Transverse colon (tissue), 4 donors: ENCODE measurements around the gene C10orf95. TPM values are rescaled to one million over a fixed set of nuclear protein-coding genes. Genes with fewer than 3 reads are reported as not detected.
A peak's percentile ranks its signal among the peaks of the same experiment; 100 is the strongest.

Experiments
- DNase-seq: peaks from one replicate; pipeline ENCODE4 v3.0.0-alpha.2; 2019
- H3K27ac ChIP-seq, 4 donors: fragments of 200-600 bp; sonication (generic); 2 replicates each; pipeline ENCODE4 v1.5.1; 2016 to 2018; ENCODE audit warnings: inconsistent platforms in 4 of 4
- H3K27me3 ChIP-seq: fragments of 200-600 bp; sonication (generic); 2 replicates; pipeline ENCODE4 v1.5.1; 2017; ENCODE audit warnings: inconsistent platforms
- H3K36me3 ChIP-seq, 4 donors: fragments of 200-600 bp; sonication (generic); 2 replicates each; pipeline ENCODE4 v1.5.1; 2017 to 2019; ENCODE audit warnings: inconsistent platforms in 4 of 4
- H3K4me1 ChIP-seq, 4 donors: fragments of 200-600 bp; sonication (generic); 2 replicates each; pipeline ENCODE4 v1.5.1; 2017 to 2020; ENCODE audit warnings: inconsistent platforms in 4 of 4
- H3K4me3 ChIP-seq, 4 donors: fragments of 200-600 bp; sonication (generic); 1 replicate in 1 of 4; 2 replicates in 3 of 4; pipeline versions ENCODE4 v1.5.1 to v1.6.1; 2017 to 2019; ENCODE audit warnings: inconsistent platforms in 4 of 4
- H3K9me3 ChIP-seq, 2 donors: fragments of 200-600 bp; sonication (generic); 2 replicates each; pipeline ENCODE4 v1.5.1; 2017 to 2019; ENCODE audit warnings: inconsistent platforms in 2 of 2
- EP300 ChIP-seq: sonication (generic); formaldehyde crosslinking; IDR thresholded peaks from one replicate; pipeline ENCODE4 v1.6.1; 2017; ENCODE audit warnings: antibody characterized with exemption, low read depth
- POLR2A ChIP-seq: fragments of 450-650 bp; IDR thresholded peaks from one replicate; pipeline ENCODE4 v1.6.1; 2016; ENCODE audit warnings: antibody characterized with exemption, mild to moderate bottlenecking, moderate library complexity
- POLR2AphosphoS5 ChIP-seq, 3 donors: sonication (generic); formaldehyde crosslinking; IDR thresholded peaks; one replicate each; pipeline ENCODE4 v1.6.1; 2016; ENCODE audit warnings: antibody characterized with exemption in 3 of 3
- WGBS, 2 donors: methylation state at CpG; one replicate each; pipeline ENCODE4 v1.1.5; 2018; ENCODE audit warnings: low coverage in 1 of 2; 5-methylcytosine and 5-hydroxymethylcytosine counted together
- in situ Hi-C, 4 donors: fragments of 200-750 bp; cut with MboI; loops; one replicate each; pipeline versions ENCODE4 v1.15.0 to v1.15.1; 2017; ENCODE audit warnings: low sequenced_read_pairs in 3 of 4, low pct_ligation_motif_present in 1 of 4, low pct_unique_long_range_greater_than_20kb in 1 of 4
- intact Hi-C: fragments of 100-400 bp; cut with DNase I; formaldehyde crosslinking; loops from one replicate; pipeline ENCODE4 v1.15.1; 2023; ENCODE audit warnings: low total_unique reads
- total RNA-seq, 4 donors: library from RNA; depleted of rRNA; stranded (reverse); fragments of >200 nt; gene quantifications; one replicate each; pipeline ENCODE4 v1.1.0, GENCODE V29; 2016
- TF ChIP-seq, protein P1 (sequence below), 5 experiments: fragments of 200-600 bp in 3 of 5; fragments of 450-650 bp in 2 of 5; sonication (generic) in 3 of 5; IDR thresholded peaks; 1 replicate in 2 of 5; 2 replicates in 3 of 5; pipeline ENCODE4 v1.5.1; 2016 to 2017; ENCODE audit warnings: antibody characterized with exemption in 5 of 5, inconsistent platforms in 3 of 5, mild to moderate bottlenecking in 2 of 5, moderate library complexity in 1 of 5

Gene C10orf95
- total RNA-seq, 4 donors from 2014 or later, result 0.48 to 34.4 (median 1.1) TPM

DNA sequence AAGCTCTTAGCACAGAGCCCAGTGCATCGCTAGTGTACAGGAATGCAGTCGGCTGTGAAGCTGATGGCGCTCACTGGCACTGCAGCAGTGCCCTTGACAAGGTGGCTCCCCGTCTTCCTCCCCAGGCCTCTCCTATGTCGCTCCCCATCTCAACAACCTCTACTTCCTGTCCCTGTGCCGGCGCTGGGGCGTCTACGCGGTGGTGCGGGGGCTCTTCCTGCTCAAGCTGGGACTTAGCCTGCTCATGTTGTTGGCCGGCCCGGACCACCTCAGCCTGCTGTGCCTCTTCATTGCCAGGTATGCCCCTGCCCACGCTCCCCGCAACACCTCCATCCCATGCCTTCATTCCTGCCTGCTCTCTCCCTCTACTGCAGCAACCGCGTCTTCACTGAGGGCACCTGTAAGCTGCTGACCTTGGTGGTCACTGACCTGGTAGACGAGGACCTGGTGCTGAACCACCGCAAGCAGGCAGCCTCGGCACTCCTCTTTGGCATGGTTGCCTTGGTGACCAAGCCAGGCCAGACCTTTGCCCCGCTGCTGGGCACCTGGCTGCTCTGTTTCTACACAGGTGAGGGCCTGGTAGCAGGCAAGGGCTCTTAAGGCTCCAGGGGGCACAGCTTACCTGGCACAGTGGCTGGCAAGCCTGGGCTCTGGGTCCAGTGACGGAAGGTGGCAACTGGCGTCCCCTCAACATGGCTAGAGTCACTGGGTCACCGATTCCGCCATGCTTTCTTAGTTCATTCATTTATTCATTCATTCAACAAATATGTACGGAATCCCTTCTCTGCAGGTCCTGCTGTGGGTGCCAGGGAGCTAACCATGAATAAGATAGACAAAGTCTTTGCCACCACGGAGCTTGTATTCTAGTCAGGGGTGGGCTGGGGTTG is 22.3 kb upstream of the C10orf95 start:
- Histone ChIP-seq H3K27ac (no peak overlapping the region), H3K9me3 (no peaks in the 10 kb centered on the region), H3K27me3 (no peaks in the 10 kb centered on the region), H3K4me1 (no peaks in the 10 kb centered on the region), H3K4me3 (no peak overlapping the region), H3K36me3 (no peaks in the 10 kb centered on the region)
- peak in 1 of 3 donors; percentile 19 for TF ChIP-seq POLR2AphosphoS5 (IDR thresholded peaks at IDR 0.05)
- no peak for TF ChIP-seq POLR2A
- in situ Hi-C loops (no loop called here), intact Hi-C loops (no loop called here)
- WGBS, 2 donors, result 79 to 90% methylated on average over 2 to 27 of the region's 27 CpGs
- DNase-seq, result no peak

DNA sequence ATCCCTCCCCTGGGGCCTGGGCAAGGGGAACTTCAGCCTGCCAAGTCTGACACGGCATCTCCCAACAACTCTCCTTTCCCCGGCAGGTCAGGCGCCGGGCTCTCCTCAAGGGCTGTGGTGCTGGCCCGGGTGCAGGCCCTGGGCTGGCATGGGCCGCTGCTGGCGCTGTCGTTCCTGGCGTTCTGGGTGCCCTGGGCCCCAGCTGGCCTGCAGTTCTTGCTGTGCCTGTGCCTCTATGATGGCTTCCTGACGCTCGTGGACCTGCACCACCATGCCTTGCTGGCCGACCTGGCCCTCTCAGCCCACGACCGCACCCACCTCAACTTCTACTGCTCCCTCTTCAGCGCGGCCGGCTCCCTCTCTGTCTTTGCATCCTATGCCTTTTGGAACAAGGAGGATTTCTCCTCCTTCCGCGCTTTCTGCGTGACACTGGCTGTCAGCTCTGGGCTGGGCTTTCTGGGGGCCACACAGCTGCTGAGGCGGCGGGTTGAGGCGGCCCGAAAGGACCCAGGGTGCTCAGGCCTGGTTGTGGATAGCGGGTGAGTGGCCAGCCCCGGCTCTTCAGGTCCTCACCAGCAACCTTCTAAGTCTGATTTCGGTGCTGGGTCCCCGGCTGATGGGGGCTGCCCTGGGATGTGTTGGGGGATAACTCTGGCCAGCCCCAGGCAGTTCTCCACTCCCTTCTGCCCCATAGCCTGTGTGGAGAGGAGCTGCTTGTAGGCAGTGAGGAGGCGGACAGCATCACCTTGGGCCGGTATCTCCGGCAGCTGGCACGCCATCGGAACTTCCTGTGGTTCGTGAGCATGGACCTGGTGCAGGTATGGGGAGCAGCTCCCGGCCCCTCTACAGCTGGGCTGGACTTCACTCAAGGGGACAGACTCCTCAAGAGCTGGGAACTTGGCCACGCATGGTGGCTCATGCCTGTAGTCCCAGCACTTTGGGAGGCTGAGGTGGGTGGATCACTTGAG is 19.5 kb upstream of the C10orf95 start:
- TF ChIP-seq POLR2A (no peak), POLR2AphosphoS5 (IDR thresholded peaks at IDR 0.05) (no peak), EP300 (no peak)
- TF ChIP-seq, protein P1, sequence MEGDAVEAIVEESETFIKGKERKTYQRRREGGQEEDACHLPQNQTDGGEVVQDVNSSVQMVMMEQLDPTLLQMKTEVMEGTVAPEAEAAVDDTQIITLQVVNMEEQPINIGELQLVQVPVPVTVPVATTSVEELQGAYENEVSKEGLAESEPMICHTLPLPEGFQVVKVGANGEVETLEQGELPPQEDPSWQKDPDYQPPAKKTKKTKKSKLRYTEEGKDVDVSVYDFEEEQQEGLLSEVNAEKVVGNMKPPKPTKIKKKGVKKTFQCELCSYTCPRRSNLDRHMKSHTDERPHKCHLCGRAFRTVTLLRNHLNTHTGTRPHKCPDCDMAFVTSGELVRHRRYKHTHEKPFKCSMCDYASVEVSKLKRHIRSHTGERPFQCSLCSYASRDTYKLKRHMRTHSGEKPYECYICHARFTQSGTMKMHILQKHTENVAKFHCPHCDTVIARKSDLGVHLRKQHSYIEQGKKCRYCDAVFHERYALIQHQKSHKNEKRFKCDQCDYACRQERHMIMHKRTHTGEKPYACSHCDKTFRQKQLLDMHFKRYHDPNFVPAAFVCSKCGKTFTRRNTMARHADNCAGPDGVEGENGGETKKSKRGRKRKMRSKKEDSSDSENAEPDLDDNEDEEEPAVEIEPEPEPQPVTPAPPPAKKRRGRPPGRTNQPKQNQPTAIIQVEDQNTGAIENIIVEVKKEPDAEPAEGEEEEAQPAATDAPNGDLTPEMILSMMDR (IDR thresholded peaks at IDR 0.05), result no peak
- no peak for DNase-seq
- no peak overlapping the region for H3K27ac ChIP-seq
- H3K4me1 ChIP-seq, result peaks cover 0 to 10% (median 0%) of the 10 kb centered on the region in 4 donors
- H3K27me3 ChIP-seq, result no peaks in the 10 kb centered on the region
- intact Hi-C loops, result no loop called here
- H3K4me3 ChIP-seq, result no peak overlapping the region
- in situ Hi-C loops, result no loop called here
- no peaks in the 10 kb centered on the region for H3K36me3 ChIP-seq
- H3K9me3 ChIP-seq, result no peaks in the 10 kb centered on the region
- WGBS, 2 donors, result 91 to 93% methylated on average over 7 to 36 of the region's 36 CpGs

DNA sequence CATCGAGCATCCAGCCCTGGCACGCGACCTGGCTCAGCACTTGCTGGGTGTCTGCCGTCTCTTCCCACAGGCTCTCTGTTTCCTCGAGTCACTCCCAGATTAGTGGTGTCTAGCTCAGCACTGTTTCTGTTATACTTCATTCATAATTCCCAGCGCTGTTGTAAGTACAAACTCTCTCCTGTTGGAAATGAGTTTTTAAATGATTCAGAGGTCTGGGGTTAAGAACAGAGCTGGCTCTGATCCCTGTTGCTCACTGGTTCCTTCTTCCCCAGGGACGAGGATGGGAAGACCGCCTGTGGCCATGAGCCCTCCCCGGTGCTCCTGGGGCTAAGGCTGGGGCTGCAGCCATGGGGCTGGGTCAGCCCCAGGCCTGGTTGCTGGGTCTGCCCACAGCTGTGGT is 17.3 kb upstream of the C10orf95 start:
- DNase-seq, result no peak
- intact Hi-C loops (no loop called here), in situ Hi-C loops (no loop called here)
- no peaks in the 10 kb centered on the region for H3K9me3 ChIP-seq
- TF ChIP-seq EP300, result no peak
- TF ChIP-seq POLR2AphosphoS5 (IDR thresholded peaks at IDR 0.05), result no peak
- TF ChIP-seq, protein P1 (IDR thresholded peaks at IDR 0.05), result no peak
- TF ChIP-seq POLR2A, result no peak
- H3K27ac ChIP-seq, result peak overlapping the region; percentile 17 to 74 (median 62)
- H3K4me1 ChIP-seq, result peaks cover 0 to 11% (median under 1%) of the 10 kb centered on the region in 4 donors
- 83 to 86% methylated on average over 2 to 9 of the region's 9 CpGs for WGBS, 2 donors
- H3K4me3 ChIP-seq, result no peak overlapping the region
- H3K27me3 ChIP-seq, result no peaks in the 10 kb centered on the region
- no peaks in the 10 kb centered on the region for H3K36me3 ChIP-seq

DNA sequence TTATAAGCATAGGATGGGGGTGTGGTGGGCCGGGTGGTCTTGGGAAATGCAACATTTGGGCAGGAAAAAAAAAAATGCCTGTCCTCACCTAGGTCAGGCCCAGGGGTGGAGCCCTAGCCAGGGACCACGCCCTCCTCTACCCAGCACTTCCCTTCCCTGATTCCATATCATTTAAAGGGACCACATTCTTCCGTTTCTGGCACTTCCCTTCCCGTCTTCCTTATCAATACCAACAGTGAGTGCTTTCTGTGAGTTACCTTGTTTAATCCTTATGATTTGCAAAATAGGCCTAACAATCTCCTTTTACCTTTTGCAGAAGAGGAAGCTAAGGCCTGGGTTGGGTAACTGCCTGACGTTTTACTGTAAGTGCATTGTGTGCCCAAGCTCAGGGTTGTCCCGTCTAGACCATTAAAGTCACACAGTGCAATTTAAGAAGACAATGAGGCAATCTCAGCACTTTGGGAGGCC is 16.7 kb upstream of the C10orf95 start:
- in situ Hi-C loops, result no loop called here

More for the DNA sequence above, 16.7 kb upstream of the C10orf95 start:
- TF ChIP-seq POLR2A (no peak), EP300 (no peak), POLR2AphosphoS5 (IDR thresholded peaks at IDR 0.05) (no peak)
- TF ChIP-seq, protein P1 (IDR thresholded peaks at IDR 0.05), result no peak
- peak; percentile 68 for DNase-seq
- Histone ChIP-seq H3K36me3 (no peaks in the 10 kb centered on the region), H3K27ac (peak overlapping the region; percentile 17 to 74 (median 62)), H3K27me3 (no peaks in the 10 kb centered on the region), H3K4me3 (peak overlapping the region in 2 of 4 donors; percentile 7 to 17), H3K9me3 (no peaks in the 10 kb centered on the region), H3K4me1 (peaks cover 0 to 18% (median 3%) of the 10 kb centered on the region in 4 donors)
- 18 to 41% methylated on average over 4 to 6 of the region's 6 CpGs for WGBS, 2 donors
- intact Hi-C loops, result no loop called here
